DND-41 (cell line): ENCODE results near the gene KIF21A.

Experiments used
- CTCF ChIP-seq: IDR thresholded peaks from 2 replicates; pipeline ENCODE4 v1.5.1; 2012; ENCODE audit warnings: borderline replicate concordance, low read length, moderate library complexity, mild to moderate bottlenecking; ENCODE audit not compliant: poor library complexity, severe bottlenecking; ENCODE audit errors: extremely low read depth
- EZH2 ChIP-seq: IDR thresholded peaks from 3 replicates; pipeline ENCODE4 v1.6.1; 2012; ENCODE audit warnings: borderline replicate concordance, low read depth, mild to moderate bottlenecking, moderate library complexity, low read length, inconsistent platforms; ENCODE audit not compliant: severe bottlenecking

GRCh38 chr12:39393890-39394289 is 49.0 kb downstream of the KIF21A start:
- TF ChIP-seq CTCF = no peak
- no peak for TF ChIP-seq EZH2
